ENCODE results near the gene PSMC3. TPM values are rescaled to one million over a fixed set of nuclear protein-coding genes. Genes with fewer than 3 reads are reported as not detected.

Gene PSMC3
- total and polyA plus RNA-seq, 5 donors from 2014 or later, result 58.9 to 153 (median 109) TPM

- no peak overlapping the region for H3K4me3 ChIP-seq (ENCODE audit: low read depth, low read length)
- DNase-seq (no peak), ATAC-seq (ENCODE audit: low read depth in 2 of 2) (no peak)
- H3K36me3 Mint-ChIP-seq, result no peaks in the 10 kb centered on the region
- H3K27me3 ChIP-seq (ENCODE audit: control insufficient read depth, insufficient read depth, low read length), result no peaks in the 10 kb centered on the region
- no peaks in the 10 kb centered on the region for H3K27me3 Mint-ChIP-seq
- H3K27ac Mint-ChIP-seq, result no peak overlapping the region
- H3K4me3 Mint-ChIP-seq, result no peak overlapping the region
- H3K27ac ChIP-seq (ENCODE audit: insufficient read depth, low read length, poor library complexity, severe bottlenecking), result no peak overlapping the region
- H3K9me3 Mint-ChIP-seq, result no peaks in the 10 kb centered on the region
- H3K4me1 Mint-ChIP-seq, result peaks cover 0 to 11% (median 1%) of the 10 kb centered on the region in 4 donors
- H3K36me3 ChIP-seq (ENCODE audit: control insufficient read depth, insufficient read depth, low read length), result no peaks in the 10 kb centered on the region
- no peaks in the 10 kb centered on the region for H3K9me3 ChIP-seq (ENCODE audit: control insufficient read depth in 2 of 2, low read length in 2 of 2)
- peaks cover 4% of the 10 kb centered on the region for H3K4me1 ChIP-seq (ENCODE audit: control insufficient read depth, insufficient read depth, low read length, poor library complexity, severe bottlenecking)
These were observed 47.4 kb downstream of the PSMC3 start for GRCh38 chr11:47378836-47379170.

DNA sequence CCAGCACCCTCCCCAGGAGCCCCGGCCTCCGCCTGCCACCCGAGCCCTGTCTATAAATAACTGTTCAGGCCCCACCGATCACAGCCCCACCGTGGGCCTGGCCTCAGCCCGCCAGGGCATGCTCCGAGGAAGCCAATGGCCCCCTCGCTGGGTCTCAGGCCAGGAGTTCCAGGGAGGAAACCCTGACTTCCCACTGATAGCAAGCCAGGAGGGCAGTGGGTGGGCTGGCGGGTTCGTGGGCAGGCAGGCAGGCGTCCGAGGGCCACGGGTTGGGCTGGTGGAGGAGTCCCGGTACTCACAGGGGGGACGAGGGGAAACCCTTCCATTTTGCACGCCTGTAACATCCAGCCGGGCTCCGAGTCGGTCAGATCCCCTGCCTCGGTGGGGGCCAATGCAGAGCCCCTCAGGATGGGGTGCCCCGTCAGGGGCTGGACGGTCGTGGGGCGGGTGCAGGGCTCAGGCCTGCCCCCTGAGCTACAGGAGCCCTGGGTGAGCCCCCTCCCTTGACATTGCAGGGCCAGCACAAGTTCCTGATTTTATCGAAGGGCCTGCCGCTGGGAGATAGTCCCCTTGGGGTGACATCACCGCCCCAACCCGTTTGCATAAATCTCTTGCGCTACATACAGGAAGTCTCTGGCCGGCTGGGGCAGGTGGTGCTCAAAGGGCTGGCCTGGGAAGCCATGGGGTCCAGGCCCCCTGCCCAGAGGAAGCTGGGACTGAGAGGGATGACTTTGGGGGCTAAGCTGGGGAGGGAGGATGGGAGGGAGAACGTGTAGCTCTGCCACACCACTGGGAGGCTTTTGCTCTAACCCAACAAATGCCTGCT lies 48.0 kb downstream of the PSMC3 start, which contains the start of gene SPI1:
Gene SPI1 (minus strand): TSS at position 538 of the 826 bp plus-strand sequence. CDS start 194 bp downstream, at position 344.
- H3K9me3 Mint-ChIP-seq, result no peaks in the 10 kb centered on the region
- no peaks in the 10 kb centered on the region for H3K36me3 ChIP-seq (ENCODE audit: control insufficient read depth, insufficient read depth, low read length)
- H3K4me1 Mint-ChIP-seq, result peaks cover 0 to 11% (median 1%) of the 10 kb centered on the region in 4 donors
- peak within 1 kb of the TSS in 1 of 3 donors; percentile 67 for H3K27ac Mint-ChIP-seq
- no peak within 1 kb of the TSS for H3K4me3 Mint-ChIP-seq
- DNase-seq (peak in 1 of 3 donors; percentile 26), ATAC-seq (ENCODE audit: low read depth in 2 of 2) (peak; percentile 26 to 41)
- no peaks in the 10 kb centered on the region for H3K9me3 ChIP-seq (ENCODE audit: control insufficient read depth in 2 of 2, low read length in 2 of 2)
- no peaks in the 10 kb centered on the region for H3K27me3 ChIP-seq (ENCODE audit: control insufficient read depth, insufficient read depth, low read length)
- no peaks in the 10 kb centered on the region for H3K36me3 Mint-ChIP-seq
- H3K4me1 ChIP-seq (ENCODE audit: control insufficient read depth, insufficient read depth, low read length, poor library complexity, severe bottlenecking), result peaks cover 6% of the 10 kb centered on the region
- H3K4me3 ChIP-seq (ENCODE audit: low read depth, low read length), result no peak within 1 kb of the TSS
- H3K27me3 Mint-ChIP-seq, result no peaks in the 10 kb centered on the region
- no peak within 1 kb of the TSS for H3K27ac ChIP-seq (ENCODE audit: insufficient read depth, low read length, poor library complexity, severe bottlenecking)

- no peak for ATAC-seq (ENCODE audit: low read depth in 2 of 2)
- Histone ChIP-seq H3K27me3 (ENCODE audit: control insufficient read depth, insufficient read depth, low read length) (no peaks in the 10 kb centered on the region), H3K36me3 (ENCODE audit: control insufficient read depth, insufficient read depth, low read length) (no peaks in the 10 kb centered on the region), H3K4me1 (ENCODE audit: control insufficient read depth, insufficient read depth, low read length, poor library complexity, severe bottlenecking) (peaks cover 6% of the 10 kb centered on the region), H3K4me3 (ENCODE audit: low read depth, low read length) (no peak overlapping the region), H3K9me3 (ENCODE audit: control insufficient read depth in 2 of 2, low read length in 2 of 2) (no peaks in the 10 kb centered on the region), H3K27ac (ENCODE audit: insufficient read depth, low read length, poor library complexity, severe bottlenecking) (no peak overlapping the region)
- Mint-ChIP-seq H3K27ac (peak overlapping the region in 1 of 3 donors; percentile 67), H3K4me1 (peaks cover 0 to 11% (median 1%) of the 10 kb centered on the region in 4 donors), H3K27me3 (no peaks in the 10 kb centered on the region), H3K9me3 (no peaks in the 10 kb centered on the region), H3K4me3 (no peak overlapping the region), H3K36me3 (no peaks in the 10 kb centered on the region)
- DNase-seq, result no peak
These were observed 48.6 kb downstream of the PSMC3 start for GRCh38 chr11:47377571-47378009.

DNA sequence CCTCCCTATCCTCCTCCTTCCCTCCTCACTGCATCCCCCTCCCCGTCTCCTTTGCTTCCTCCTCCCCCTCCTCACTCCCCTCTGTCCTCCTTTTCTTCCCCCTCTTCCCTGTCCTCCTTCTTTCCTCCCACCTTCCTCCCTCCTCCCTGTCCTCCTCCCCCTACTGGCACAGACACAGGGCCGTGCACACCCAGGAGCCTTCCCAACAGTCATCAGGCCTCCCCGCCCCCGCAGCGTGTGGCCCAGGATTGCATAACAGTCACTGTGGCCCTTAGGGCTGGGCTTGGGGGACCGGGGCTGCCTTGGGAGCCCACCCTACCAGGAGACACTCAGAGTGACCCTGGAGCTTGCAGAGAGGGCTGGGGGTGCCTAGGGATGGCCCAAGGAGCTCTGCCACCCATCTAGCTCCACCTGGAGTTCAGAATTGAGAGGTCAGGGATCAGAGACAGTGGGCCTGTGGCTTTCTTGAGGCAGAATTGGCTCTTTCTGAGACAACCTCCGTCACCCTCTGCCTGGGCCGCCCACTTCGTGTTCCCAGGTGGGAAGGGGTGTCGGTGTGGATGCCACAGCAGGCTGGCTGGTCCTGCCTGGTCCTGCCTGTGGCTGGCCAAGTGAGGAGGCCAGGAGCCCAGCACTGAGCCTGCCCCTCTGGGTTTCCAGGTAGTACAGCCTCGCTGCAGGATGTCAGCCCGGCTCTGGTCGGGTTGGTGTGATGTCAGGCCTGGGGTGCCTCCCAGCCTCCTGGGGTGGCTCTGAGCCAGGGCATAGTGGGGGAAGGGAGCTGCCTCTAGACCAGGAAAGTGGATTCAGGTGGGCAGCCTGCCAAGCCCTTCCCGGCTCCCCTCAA lies 49.5 kb downstream of the PSMC3 start:
- Mint-ChIP-seq H3K4me3 (no peak overlapping the region), H3K27ac (peak overlapping the region in 1 of 3 donors; percentile 32), H3K4me1 (peaks cover 0 to 8% (median 0%) of the 10 kb centered on the region in 4 donors), H3K36me3 (no peaks in the 10 kb centered on the region), H3K27me3 (no peaks in the 10 kb centered on the region), H3K9me3 (no peaks in the 10 kb centered on the region)
- H3K9me3 ChIP-seq (ENCODE audit: control insufficient read depth in 2 of 2, low read length in 2 of 2), result no peaks in the 10 kb centered on the region
- DNase-seq (no peak), ATAC-seq (ENCODE audit: low read depth in 2 of 2) (no peak)
- H3K4me3 ChIP-seq (ENCODE audit: low read depth, low read length), result no peak overlapping the region
- peaks cover 6% of the 10 kb centered on the region for H3K4me1 ChIP-seq (ENCODE audit: control insufficient read depth, insufficient read depth, low read length, poor library complexity, severe bottlenecking)
- no peaks in the 10 kb centered on the region for H3K27me3 ChIP-seq (ENCODE audit: control insufficient read depth, insufficient read depth, low read length)
- no peak overlapping the region for H3K27ac ChIP-seq (ENCODE audit: insufficient read depth, low read length, poor library complexity, severe bottlenecking)
- no peaks in the 10 kb centered on the region for H3K36me3 ChIP-seq (ENCODE audit: control insufficient read depth, insufficient read depth, low read length)

GRCh38 chr11:47376107-47376524 lies 50.1 kb downstream of the PSMC3 start:
- H3K4me3 Mint-ChIP-seq, result no peak overlapping the region
- no peaks in the 10 kb centered on the region for H3K36me3 ChIP-seq (ENCODE audit: control insufficient read depth, insufficient read depth, low read length)
- peak overlapping the region in 1 of 3 donors; percentile 31 for H3K27ac Mint-ChIP-seq

DNA sequence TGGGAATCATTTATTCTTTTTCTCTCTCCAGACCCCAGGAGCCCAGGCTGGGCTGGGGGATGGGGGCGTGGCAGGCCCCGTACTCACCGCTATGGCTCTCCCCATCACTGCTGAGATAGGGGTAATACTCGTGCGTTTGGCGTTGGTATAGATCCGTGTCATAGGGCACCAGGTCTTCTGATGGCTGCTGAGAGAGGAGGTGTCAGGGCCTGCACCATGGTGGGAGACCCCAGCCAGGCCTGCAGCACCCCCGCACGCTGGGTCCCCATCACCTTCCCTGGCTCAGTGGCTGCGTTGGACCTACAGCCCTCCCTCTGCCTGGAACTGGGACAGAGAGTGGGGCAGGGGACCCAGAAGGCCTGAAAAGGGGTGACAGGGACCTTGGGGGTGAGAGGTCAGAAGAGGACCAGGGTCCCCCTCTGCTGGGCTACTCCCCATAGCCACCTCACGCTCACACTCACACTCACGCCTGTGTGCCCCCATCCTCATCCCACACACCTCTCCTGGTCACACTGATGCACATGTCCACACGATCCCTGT lies 50.6 kb downstream of the PSMC3 start:
- Histone ChIP-seq H3K36me3 (ENCODE audit: control insufficient read depth, insufficient read depth, low read length) (no peaks in the 10 kb centered on the region), H3K9me3 (ENCODE audit: control insufficient read depth in 2 of 2, low read length in 2 of 2) (no peaks in the 10 kb centered on the region), H3K27me3 (ENCODE audit: control insufficient read depth, insufficient read depth, low read length) (no peaks in the 10 kb centered on the region), H3K4me1 (ENCODE audit: control insufficient read depth, insufficient read depth, low read length, poor library complexity, severe bottlenecking) (peaks cover 6% of the 10 kb centered on the region), H3K4me3 (ENCODE audit: low read depth, low read length) (no peak overlapping the region), H3K27ac (ENCODE audit: insufficient read depth, low read length, poor library complexity, severe bottlenecking) (no peak overlapping the region)
- Mint-ChIP-seq H3K9me3 (no peaks in the 10 kb centered on the region), H3K4me1 (peaks cover 0 to 8% (median 0%) of the 10 kb centered on the region in 4 donors), H3K4me3 (no peak overlapping the region), H3K36me3 (no peaks in the 10 kb centered on the region), H3K27me3 (peaks cover 4% of the 10 kb centered on the region), H3K27ac (peak overlapping the region in 1 of 3 donors; percentile 31)
- DNase-seq, result no peak
- no peak for ATAC-seq (ENCODE audit: low read depth in 2 of 2)

More at GRCh38 chr11:47376107-47376524, 50.1 kb downstream of the PSMC3 start:
- H3K4me1 Mint-ChIP-seq, result peaks cover 0 to 8% (median 0%) of the 10 kb centered on the region in 4 donors
- no peak for DNase-seq
- no peaks in the 10 kb centered on the region for H3K36me3 Mint-ChIP-seq
- no peaks in the 10 kb centered on the region for H3K27me3 Mint-ChIP-seq
- H3K27ac ChIP-seq (ENCODE audit: insufficient read depth, low read length, poor library complexity, severe bottlenecking), result no peak overlapping the region
- ATAC-seq (ENCODE audit: low read depth in 2 of 2), result no peak
- no peaks in the 10 kb centered on the region for H3K9me3 Mint-ChIP-seq
- no peak overlapping the region for H3K4me3 ChIP-seq (ENCODE audit: low read depth, low read length)
- H3K4me1 ChIP-seq (ENCODE audit: control insufficient read depth, insufficient read depth, low read length, poor library complexity, severe bottlenecking), result peaks cover 6% of the 10 kb centered on the region
- H3K27me3 ChIP-seq (ENCODE audit: control insufficient read depth, insufficient read depth, low read length), result no peaks in the 10 kb centered on the region
- no peaks in the 10 kb centered on the region for H3K9me3 ChIP-seq (ENCODE audit: control insufficient read depth in 2 of 2, low read length in 2 of 2)

DNA sequence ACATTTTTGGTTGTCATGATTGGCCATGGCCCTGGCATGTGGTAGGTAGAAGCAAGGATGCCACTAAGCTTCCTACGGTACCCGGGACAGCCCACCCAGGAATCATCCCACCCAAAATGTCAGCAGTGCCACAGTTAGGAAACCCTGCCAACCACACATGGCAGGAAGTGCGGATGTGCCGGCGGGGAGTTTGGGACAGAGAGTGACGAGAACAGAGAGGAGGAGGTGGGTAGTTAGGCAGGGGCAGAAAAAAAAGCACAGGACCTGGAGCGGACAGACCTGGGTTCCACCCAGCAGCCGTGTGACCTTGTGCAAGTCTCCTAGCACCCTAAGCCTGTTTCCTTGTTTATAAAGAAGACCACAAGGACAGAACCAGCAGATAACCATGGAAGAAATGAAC lies 51.2 kb downstream of the PSMC3 start:
- Mint-ChIP-seq H3K36me3 (no peaks in the 10 kb centered on the region), H3K4me3 (no peak overlapping the region), H3K4me1 (peaks cover 0 to 8% (median 0%) of the 10 kb centered on the region in 4 donors), H3K27me3 (peaks cover 4% of the 10 kb centered on the region), H3K27ac (peak overlapping the region in 2 of 3 donors; percentile 42 to 63), H3K9me3 (no peaks in the 10 kb centered on the region)
- Histone ChIP-seq H3K4me1 (ENCODE audit: control insufficient read depth, insufficient read depth, low read length, poor library complexity, severe bottlenecking) (peaks cover 6% of the 10 kb centered on the region), H3K9me3 (ENCODE audit: control insufficient read depth in 2 of 2, low read length in 2 of 2) (no peaks in the 10 kb centered on the region), H3K36me3 (ENCODE audit: control insufficient read depth, insufficient read depth, low read length) (no peaks in the 10 kb centered on the region), H3K27ac (ENCODE audit: insufficient read depth, low read length, poor library complexity, severe bottlenecking) (no peak overlapping the region), H3K27me3 (ENCODE audit: control insufficient read depth, insufficient read depth, low read length) (no peaks in the 10 kb centered on the region), H3K4me3 (ENCODE audit: low read depth, low read length) (no peak overlapping the region)
- no peak for DNase-seq
- ATAC-seq (ENCODE audit: low read depth in 2 of 2), result no peak
